Fibroblast of the aortic adventitia (primary cell): Measurements from ENCODE around the gene MAD1L1. TPM values are rescaled to one million over a fixed set of nuclear protein-coding genes. Genes with fewer than 3 reads are reported as not detected.
A peak's percentile ranks its signal among the peaks of the same experiment; 100 is the strongest.

Experiments
- DNase-seq: peaks from one replicate; pipeline ENCODE4 v3.0.0-alpha.2; 2010; ENCODE audit warnings: low read depth
- H3K4me3 ChIP-seq: 2 replicates; pipeline ENCODE4 v1.5.1; 2011; ENCODE audit warnings: low read depth, mild to moderate bottlenecking, control low read depth, low read length, moderate library complexity
- total RNA-seq: library from RNA; depleted of rRNA; stranded (reverse); fragments of >200 nt; gene quantifications from 2 replicates; pipeline ENCODE4 v1.2.3, GENCODE V29; 2012; ENCODE audit warnings: low replicate concordance
- TF ChIP-seq, protein P1 (sequence below): IDR thresholded peaks from 2 replicates; pipeline ENCODE4 v1.5.1; 2011; ENCODE audit warnings: mild to moderate bottlenecking, low read length, control low read depth, inconsistent platforms; ENCODE audit not compliant: insufficient read depth

Gene MAD1L1
- total RNA-seq, 1 donor, result 22.9 TPM

DNA sequence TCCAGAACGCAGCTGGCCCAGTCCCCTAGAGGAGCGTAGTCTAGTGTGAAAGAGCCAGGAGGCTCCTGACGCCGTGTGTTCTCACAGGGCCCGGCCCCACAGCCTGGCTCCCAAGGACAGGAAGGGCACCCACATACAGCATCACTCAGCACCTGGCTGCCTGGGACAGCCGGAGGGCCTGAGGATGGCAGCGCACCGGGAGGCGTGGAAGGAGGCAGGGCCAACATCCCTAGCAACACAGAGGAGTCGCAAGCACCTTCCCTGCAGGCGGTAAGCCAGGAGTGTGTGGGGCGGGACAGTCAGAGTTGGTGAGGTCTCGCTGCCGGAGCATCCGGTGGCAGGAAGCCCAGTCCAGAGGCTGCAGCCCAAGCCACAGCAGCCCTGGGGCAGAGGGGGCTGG, 125.8 kb downstream of the MAD1L1 start:
- no peak overlapping the region for H3K4me3 ChIP-seq
- DNase-seq, result no peak
- TF ChIP-seq, protein P1, sequence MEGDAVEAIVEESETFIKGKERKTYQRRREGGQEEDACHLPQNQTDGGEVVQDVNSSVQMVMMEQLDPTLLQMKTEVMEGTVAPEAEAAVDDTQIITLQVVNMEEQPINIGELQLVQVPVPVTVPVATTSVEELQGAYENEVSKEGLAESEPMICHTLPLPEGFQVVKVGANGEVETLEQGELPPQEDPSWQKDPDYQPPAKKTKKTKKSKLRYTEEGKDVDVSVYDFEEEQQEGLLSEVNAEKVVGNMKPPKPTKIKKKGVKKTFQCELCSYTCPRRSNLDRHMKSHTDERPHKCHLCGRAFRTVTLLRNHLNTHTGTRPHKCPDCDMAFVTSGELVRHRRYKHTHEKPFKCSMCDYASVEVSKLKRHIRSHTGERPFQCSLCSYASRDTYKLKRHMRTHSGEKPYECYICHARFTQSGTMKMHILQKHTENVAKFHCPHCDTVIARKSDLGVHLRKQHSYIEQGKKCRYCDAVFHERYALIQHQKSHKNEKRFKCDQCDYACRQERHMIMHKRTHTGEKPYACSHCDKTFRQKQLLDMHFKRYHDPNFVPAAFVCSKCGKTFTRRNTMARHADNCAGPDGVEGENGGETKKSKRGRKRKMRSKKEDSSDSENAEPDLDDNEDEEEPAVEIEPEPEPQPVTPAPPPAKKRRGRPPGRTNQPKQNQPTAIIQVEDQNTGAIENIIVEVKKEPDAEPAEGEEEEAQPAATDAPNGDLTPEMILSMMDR, result no peak

DNA sequence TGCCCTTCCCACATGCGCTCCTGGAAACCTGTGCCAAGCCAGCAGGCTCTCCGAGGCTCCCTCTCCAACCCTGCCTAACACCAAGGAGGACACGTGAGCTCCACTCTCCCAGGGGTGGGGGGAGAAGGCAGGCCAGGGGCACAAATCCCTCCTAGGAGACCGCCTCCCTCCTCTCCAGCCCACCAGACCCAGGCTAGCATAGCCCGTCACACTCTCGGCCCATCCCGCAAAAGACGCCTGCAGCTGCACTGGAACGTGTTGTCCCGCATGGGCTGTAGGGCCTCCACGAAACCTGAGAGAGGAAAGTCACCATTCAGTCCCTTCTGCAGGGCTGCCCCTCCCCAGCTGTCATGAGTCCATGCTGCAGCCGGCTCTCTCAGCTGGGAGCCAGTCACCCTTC, 126.3 kb downstream of the MAD1L1 start:
- TF ChIP-seq, protein P1, result no peak

DNA sequence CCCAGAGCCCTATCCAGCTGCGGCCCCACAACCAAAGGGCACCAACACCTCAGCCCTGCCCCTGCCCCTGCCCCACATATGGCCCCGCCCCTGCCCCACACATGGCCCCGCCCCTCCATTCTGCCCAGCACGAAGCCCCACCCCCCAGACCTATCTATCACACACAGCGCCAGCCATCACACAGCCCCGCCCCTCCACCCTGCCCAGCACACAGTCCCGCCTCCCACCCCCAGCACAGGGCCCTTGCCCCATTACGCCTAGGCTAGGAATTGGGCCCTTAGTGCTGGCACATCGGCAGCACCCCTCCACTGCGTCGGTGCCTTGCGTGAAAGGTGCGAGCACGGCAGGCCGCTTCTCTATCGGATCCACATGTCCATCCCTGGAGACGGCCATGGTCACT, 126.8 kb downstream of the MAD1L1 start:
- no peak overlapping the region for H3K4me3 ChIP-seq
- DNase-seq, result no peak
- TF ChIP-seq, protein P1, result no peak

More for the DNA sequence above, 126.3 kb downstream of the MAD1L1 start:
- DNase-seq, result no peak
- no peak overlapping the region for H3K4me3 ChIP-seq

DNA sequence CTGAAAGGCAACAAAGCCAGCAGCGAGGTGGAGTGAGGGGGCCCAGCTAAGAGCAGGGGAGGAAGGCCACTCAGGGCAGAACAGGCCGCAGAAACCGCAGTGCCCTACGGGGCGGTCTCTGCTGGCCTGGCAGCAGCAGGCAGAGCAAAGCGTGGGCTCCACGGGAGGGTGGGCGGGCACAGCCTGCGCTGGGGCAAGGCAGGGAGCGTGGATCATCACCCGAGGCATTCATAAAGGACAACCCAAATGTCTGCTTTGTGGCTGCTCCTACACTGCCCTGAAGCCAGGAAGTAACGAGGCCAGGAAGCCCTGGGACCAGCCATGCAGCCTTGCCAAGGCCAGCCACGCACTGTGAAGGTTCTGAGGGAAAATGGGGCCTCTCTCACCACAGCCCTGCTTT, 127.5 kb downstream of the MAD1L1 start:
- TF ChIP-seq, protein P1, result no peak
- no peak for DNase-seq
- H3K4me3 ChIP-seq, result no peak overlapping the region

DNA sequence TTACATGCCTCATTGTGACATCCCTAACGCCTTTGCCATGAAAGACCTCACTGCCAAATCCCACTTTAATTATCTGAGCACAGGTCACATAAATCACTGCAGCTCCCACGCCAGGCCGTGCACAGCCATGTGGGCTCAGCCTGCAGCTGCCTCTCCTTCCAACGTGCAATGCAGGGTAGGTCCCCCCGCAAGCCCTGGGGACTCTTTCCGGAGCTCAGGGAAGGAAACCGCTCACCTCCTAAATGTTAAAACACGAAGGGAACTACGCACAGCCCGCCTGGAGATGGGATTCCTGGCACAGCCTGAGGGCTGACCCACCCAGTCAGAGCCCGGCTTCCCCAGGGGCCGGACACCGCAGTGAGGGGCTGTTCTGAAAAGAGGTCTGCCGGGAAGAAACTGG, 128.0 kb downstream of the MAD1L1 start:
- TF ChIP-seq, protein P1, result no peak
- DNase-seq, result no peak
- no peak overlapping the region for H3K4me3 ChIP-seq

DNA sequence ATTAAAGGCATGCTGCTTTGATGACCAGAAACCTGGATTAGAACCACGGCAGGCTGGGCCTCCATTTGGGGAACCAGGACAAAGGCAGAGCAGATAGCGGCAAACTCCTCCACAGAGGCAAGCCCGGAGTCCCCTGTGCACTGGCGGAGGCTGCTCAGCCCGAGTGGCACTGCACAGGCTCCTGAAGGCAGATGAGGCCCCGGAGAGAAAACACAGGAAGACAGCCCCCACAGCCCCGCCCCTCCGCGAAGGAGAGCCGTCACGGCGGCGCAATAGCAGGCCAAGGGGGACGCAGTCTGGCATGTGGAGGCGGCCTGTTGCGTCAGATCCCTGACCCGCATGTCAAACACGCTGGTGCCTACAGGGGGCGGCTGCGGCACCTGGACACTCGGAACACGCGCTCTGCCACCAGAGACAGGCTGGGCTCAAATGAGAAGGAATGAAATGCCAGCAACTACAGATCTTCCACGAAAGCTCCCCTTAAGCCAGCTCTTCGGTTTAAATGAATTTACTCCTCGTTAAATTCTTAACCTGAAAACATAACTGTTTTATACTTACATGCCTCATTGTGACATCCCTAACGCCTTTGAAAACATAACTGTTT, 128.5 kb downstream of the MAD1L1 start:
- peak; percentile 91 for DNase-seq
- TF ChIP-seq, protein P1, result peak; percentile 81
- peak overlapping the region; percentile 6 for H3K4me3 ChIP-seq
